Measurements from ENCODE around the gene HDGFL3.

The HDGFL3 gene

DNA sequence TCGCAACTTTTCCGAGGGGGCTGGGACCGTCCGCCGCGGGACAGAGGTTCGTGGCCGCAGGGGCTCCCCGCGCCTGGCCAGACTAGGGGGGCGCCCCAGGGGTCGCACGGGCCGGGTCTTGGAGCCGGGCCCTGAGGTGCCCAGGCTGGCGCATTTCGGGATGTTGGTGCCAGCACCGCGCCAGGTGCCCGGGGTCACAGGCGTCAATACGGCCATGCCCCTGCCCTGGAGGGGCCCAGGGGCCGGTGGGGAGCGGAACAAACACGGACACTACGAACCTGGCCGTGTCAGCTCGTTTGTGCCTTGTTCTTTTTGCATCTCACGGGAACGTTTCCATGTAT, 99.8 kb downstream of the HDGFL3 start:
- Histone ChIP-seq H3K4me1 (ENCODE audit: control insufficient read depth, low read length) (peaks cover 14% of the 10 kb centered on the region), H3K79me2 (ENCODE audit: control insufficient read depth, low read length) (no peaks in the 10 kb centered on the region), H3K9me2 (replicated peaks; ENCODE audit: control insufficient read depth, low read length) (no peaks in the 10 kb centered on the region), H3K36me3 (ENCODE audit: control insufficient read depth, low read length) (no peaks in the 10 kb centered on the region), H4K20me1 (ENCODE audit: control insufficient read depth, insufficient read depth, low read depth, low read length) (no peaks in the 10 kb centered on the region), H3K27me3 (ENCODE audit: control insufficient read depth, low read length) (peaks cover 11% of the 10 kb centered on the region; the same call in 1 of the 2 replicates), H3F3A (ENCODE audit: control insufficient read depth, insufficient read depth) (no peaks in the 10 kb centered on the region), H3K4me3 (ENCODE audit: low read length) (peak overlapping the region; percentile 57), H3K4me2 (ENCODE audit: low read length) (peak overlapping the region; percentile 63), H3K9me3 (ENCODE audit: control insufficient read depth, insufficient read depth, low read length) (no peaks in the 10 kb centered on the region), H3K27ac (ENCODE audit: low read depth, low read length) (no peak overlapping the region)
- no peak for TF ChIP-seq EZH2phosphoT487 (IDR thresholded peaks at IDR 0.05; ENCODE audit: borderline replicate concordance, low read length)
- TF ChIP-seq, protein P1, sequence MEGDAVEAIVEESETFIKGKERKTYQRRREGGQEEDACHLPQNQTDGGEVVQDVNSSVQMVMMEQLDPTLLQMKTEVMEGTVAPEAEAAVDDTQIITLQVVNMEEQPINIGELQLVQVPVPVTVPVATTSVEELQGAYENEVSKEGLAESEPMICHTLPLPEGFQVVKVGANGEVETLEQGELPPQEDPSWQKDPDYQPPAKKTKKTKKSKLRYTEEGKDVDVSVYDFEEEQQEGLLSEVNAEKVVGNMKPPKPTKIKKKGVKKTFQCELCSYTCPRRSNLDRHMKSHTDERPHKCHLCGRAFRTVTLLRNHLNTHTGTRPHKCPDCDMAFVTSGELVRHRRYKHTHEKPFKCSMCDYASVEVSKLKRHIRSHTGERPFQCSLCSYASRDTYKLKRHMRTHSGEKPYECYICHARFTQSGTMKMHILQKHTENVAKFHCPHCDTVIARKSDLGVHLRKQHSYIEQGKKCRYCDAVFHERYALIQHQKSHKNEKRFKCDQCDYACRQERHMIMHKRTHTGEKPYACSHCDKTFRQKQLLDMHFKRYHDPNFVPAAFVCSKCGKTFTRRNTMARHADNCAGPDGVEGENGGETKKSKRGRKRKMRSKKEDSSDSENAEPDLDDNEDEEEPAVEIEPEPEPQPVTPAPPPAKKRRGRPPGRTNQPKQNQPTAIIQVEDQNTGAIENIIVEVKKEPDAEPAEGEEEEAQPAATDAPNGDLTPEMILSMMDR (IDR thresholded peaks at IDR 0.05; ENCODE audit: low read depth, low read length, poor library complexity, severe bottlenecking), result no peak

DNA sequence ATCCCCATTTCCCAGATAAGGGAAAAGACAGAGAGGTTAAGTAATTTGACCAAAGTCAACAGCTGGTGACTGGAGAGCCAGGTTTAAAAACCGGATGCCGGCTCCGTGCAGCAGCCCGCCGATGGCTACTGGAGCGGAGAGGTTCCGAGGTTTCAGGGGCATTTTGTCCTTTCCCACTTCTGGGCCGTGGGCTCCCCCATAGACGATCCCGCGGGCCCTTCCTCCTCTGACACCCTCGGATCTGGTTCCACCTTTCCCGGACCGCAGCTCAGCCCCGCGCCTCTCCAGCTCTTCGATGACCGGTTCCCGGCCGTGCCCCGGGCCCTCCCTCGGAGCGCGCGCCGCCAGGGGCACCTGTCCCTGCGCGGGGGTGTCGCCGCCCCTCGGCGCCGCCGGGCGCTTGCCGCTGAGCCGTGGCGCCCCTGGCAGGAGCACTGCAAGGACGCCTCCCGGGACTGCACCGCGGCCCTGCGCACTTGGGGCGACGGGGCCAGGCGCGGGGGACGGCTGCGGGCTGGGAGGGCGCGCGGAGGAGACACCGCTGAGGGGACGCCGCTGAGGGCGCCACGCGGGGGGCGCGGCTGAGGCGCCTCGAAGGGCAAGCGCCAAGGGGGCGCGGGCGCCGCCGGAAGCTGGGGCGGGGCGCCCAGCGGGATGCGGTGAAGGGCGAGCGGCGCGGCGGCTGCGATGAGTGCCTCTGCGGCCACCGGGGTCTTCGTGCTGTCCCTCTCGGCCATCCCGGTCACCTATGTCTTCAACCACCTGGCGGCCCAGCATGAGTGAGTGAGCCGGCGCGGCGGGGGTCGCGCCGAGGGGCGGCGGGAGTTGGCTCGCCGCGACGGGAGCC, 100.4 kb downstream of the HDGFL3 start, which contains the start of gene TM6SF1:
Gene TM6SF1 (plus strand): TSS at position 652 of the 847 bp plus-strand sequence. CDS start 36 bp downstream, at position 688.
- Histone ChIP-seq H3F3A (ENCODE audit: control insufficient read depth, insufficient read depth) (no peaks in the 10 kb centered on the region), H3K36me3 (ENCODE audit: control insufficient read depth, low read length) (no peaks in the 10 kb centered on the region), H3K4me3 (ENCODE audit: low read length) (peak within 1 kb of the TSS; percentile 57), H3K9me2 (replicated peaks; ENCODE audit: control insufficient read depth, low read length) (no peaks in the 10 kb centered on the region), H3K4me1 (ENCODE audit: control insufficient read depth, low read length) (peaks cover 14% of the 10 kb centered on the region), H4K20me1 (ENCODE audit: control insufficient read depth, insufficient read depth, low read depth, low read length) (no peaks in the 10 kb centered on the region), H3K4me2 (ENCODE audit: low read length) (peak within 1 kb of the TSS; percentile 63), H3K27ac (ENCODE audit: low read depth, low read length) (no peak within 1 kb of the TSS), H3K79me2 (ENCODE audit: control insufficient read depth, low read length) (no peaks in the 10 kb centered on the region), H3K9me3 (ENCODE audit: control insufficient read depth, insufficient read depth, low read length) (no peaks in the 10 kb centered on the region), H3K27me3 (ENCODE audit: control insufficient read depth, low read length) (peaks cover 11% of the 10 kb centered on the region; the same call in 1 of the 2 replicates)
- TF ChIP-seq, protein P1 (IDR thresholded peaks at IDR 0.05; ENCODE audit: low read depth, low read length, poor library complexity, severe bottlenecking), result no peak
- TF ChIP-seq EZH2phosphoT487 (IDR thresholded peaks at IDR 0.05; ENCODE audit: borderline replicate concordance, low read length), result no peak

DNA sequence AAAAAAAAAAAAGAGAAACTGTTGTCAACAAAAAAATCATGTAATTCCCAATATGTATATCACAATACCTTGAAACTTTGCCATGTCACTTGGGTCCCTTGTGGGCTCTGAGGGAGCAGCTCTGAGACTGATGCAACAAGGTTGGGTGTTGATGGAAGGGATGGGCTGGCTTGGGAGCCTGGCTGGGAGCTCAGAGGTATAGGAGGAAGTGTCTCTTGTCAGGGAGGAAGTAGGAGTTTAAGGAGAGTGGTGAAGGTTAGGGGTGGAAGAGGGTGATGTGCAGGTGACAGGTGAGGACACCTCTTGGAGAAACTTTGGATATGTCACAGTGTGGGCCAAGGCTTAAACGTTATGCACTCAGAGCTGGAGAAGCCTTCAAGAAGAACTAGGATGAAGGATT, 102.2 kb downstream of the HDGFL3 start:
- peaks cover 11% of the 10 kb centered on the region; the same call in 1 of the 2 replicates for H3K27me3 ChIP-seq (ENCODE audit: control insufficient read depth, low read length)
- TF ChIP-seq EZH2phosphoT487 (IDR thresholded peaks at IDR 0.05; ENCODE audit: borderline replicate concordance, low read length), result no peak
- TF ChIP-seq, protein P1 (IDR thresholded peaks at IDR 0.05; ENCODE audit: low read depth, low read length, poor library complexity, severe bottlenecking), result no peak
- no peak overlapping the region for H3K4me3 ChIP-seq (ENCODE audit: low read length)
- H3K9me2 ChIP-seq (replicated peaks; ENCODE audit: control insufficient read depth, low read length), result no peaks in the 10 kb centered on the region
- H3K79me2 ChIP-seq (ENCODE audit: control insufficient read depth, low read length), result no peaks in the 10 kb centered on the region
- no peaks in the 10 kb centered on the region for H3F3A ChIP-seq (ENCODE audit: control insufficient read depth, insufficient read depth)
- no peak overlapping the region for H3K4me2 ChIP-seq (ENCODE audit: low read length)
- no peaks in the 10 kb centered on the region for H4K20me1 ChIP-seq (ENCODE audit: control insufficient read depth, insufficient read depth, low read depth, low read length)
- no peaks in the 10 kb centered on the region for H3K9me3 ChIP-seq (ENCODE audit: control insufficient read depth, insufficient read depth, low read length)
- peaks cover 14% of the 10 kb centered on the region for H3K4me1 ChIP-seq (ENCODE audit: control insufficient read depth, low read length)
- H3K27ac ChIP-seq (ENCODE audit: low read depth, low read length), result no peak overlapping the region
- no peaks in the 10 kb centered on the region for H3K36me3 ChIP-seq (ENCODE audit: control insufficient read depth, low read length)

Data from DOHH2 (cell line).